Measurements from ENCODE around the gene LZTS3. TPM values are rescaled to one million over a fixed set of nuclear protein-coding genes. Genes with fewer than 3 reads are reported as not detected.
A peak's percentile ranks its signal among the peaks of the same experiment; 100 is the strongest.

The LZTS3 gene
- total and polyA plus RNA-seq, 10 of the 15 experiments (the other 5 are each of a cell fraction or from before 2014, with no cell fraction given), result 0.03 to 0.90 (median 0.22) TPM

GRCh38 chr20:3172126-3172932, 1.0 kb downstream of the LZTS3 start:
- CTCF ChIA-PET, result interaction anchor here (1.1 to 1.3 kb wide), 2 partner anchors 11 to 47 kb away, joined by 3 read pairs; no protein-coding TSS in a partner anchor
- Histone ChIP-seq H3K4me2 (ENCODE audit: control insufficient read depth, insufficient read depth) (peak overlapping the region; percentile 97; the same call in 1 of the 2 replicates), H3K79me2 (ENCODE audit: control insufficient read depth, insufficient read depth, low read length) (no peaks in the 10 kb centered on the region), H4K20me1 (ENCODE audit: control insufficient read depth, insufficient read depth) (no peaks in the 10 kb centered on the region), H3K36me3 (ENCODE audit: control insufficient read depth in 2 of 2, insufficient read depth in 2 of 2, low read length in 1 of 2) (no peaks in the 10 kb centered on the region), H3K9me3 (replicated peaks; ENCODE audit: control insufficient read depth, insufficient read depth, low read length) (no peaks in the 10 kb centered on the region), H3K9ac (ENCODE audit: control insufficient read depth, insufficient read depth, low read length) (no peak overlapping the region), H2AFZ (ENCODE audit: control insufficient read depth, low read depth, low read length) (peak overlapping the region; percentile 90; the same call in 1 of the 2 replicates), H3K27me3 (replicated peaks in 1 of 2; ENCODE audit: control insufficient read depth in 2 of 2, insufficient read depth in 2 of 2, low read length in 1 of 2) (peaks cover 5 to 6% of the 10 kb centered on the region in 2 experiments; a peak in 3 of 4 replicates), H3K4me3 (no peak overlapping the region), H3K4me1 (ENCODE audit: control insufficient read depth, insufficient read depth, low read length) (peaks cover 2% of the 10 kb centered on the region; the same call in 1 of the 2 replicates), H3K27ac (ENCODE audit: control insufficient read depth, insufficient read depth) (no peak overlapping the region)
- TF ChIP-seq E2F4 (IDR thresholded peaks at IDR 0.05; ENCODE audit: low read depth, low read length) (no peak), LARP7 (IDR thresholded peaks at IDR 0.05) (0 out of 2 replicates have a peak, but pooled peaks have one; percentile 15), KLF5 (IDR thresholded peaks at IDR 0.05; ENCODE audit: partially characterized antibody) (no peak), CHD4 (IDR thresholded peaks at IDR 0.05) (no peak), POLR2AphosphoS5 (IDR thresholded peaks at IDR 0.05; ENCODE audit: low read length) (no peak), ZNF384 (IDR thresholded peaks at IDR 0.05; ENCODE audit: borderline replicate concordance, low read depth, low read length) (no peak), CHD2 (IDR thresholded peaks at IDR 0.05; ENCODE audit: borderline replicate concordance, low read depth, low read length) (no peak), ZZZ3 (IDR thresholded peaks at IDR 0.05; ENCODE audit: control insufficient read depth, insufficient read length, low read depth) (no peak)
- POLR2A ChIA-PET, result no interaction called here
- 17% methylated on average over 5 of the region's 5 CpGs for WGBS (ENCODE audit: insufficient coverage, insufficient replicate concordance, low lambda C conversion rate, missing lambda C conversion rate)
- SMC1A ChIA-PET (ENCODE audit: uncharacterized antibody, unreplicated experiment), result no interaction called here
- in situ Hi-C loops (cut with MboI) (no loop called here), intact Hi-C loops (cut with micrococcal nuclease; ENCODE audit: unreplicated experiment) (no loop called here)
- no peak for FAIRE-seq
- ATAC-seq, result no peak
- RAD21 ChIA-PET (ENCODE audit: unreplicated experiment), result interaction anchor here (1.0 to 1.2 kb wide), 2 partner anchors 15 to 119 kb away, joined by 3 read pairs; no protein-coding TSS in a partner anchor
- BruUV-seq (replicated peaks), result no TSS peak
- DNase-seq (ENCODE audit: low read depth, low spot score), result no peak
